ENCODE data around the gene RPTOR.

The RPTOR gene

GRCh38 chr17:80881306-80881705, 336.7 kb downstream of the RPTOR start:
- H3K4me3 ChIP-seq (ENCODE audit: low read depth, low read length) = no peak overlapping the region
- ChIA-PET POLR2A (no interaction called here), CTCF (interaction anchor here (1.0 to 3.3 kb wide), 3 partner anchors 16 to 454 kb away, joined by 3 to 17 read pairs (median 3); no protein-coding TSS in a partner anchor)
- no peak for DNase-seq (ENCODE audit: low read depth, low spot score)
- TF ChIP-seq, protein P1, sequence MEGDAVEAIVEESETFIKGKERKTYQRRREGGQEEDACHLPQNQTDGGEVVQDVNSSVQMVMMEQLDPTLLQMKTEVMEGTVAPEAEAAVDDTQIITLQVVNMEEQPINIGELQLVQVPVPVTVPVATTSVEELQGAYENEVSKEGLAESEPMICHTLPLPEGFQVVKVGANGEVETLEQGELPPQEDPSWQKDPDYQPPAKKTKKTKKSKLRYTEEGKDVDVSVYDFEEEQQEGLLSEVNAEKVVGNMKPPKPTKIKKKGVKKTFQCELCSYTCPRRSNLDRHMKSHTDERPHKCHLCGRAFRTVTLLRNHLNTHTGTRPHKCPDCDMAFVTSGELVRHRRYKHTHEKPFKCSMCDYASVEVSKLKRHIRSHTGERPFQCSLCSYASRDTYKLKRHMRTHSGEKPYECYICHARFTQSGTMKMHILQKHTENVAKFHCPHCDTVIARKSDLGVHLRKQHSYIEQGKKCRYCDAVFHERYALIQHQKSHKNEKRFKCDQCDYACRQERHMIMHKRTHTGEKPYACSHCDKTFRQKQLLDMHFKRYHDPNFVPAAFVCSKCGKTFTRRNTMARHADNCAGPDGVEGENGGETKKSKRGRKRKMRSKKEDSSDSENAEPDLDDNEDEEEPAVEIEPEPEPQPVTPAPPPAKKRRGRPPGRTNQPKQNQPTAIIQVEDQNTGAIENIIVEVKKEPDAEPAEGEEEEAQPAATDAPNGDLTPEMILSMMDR (IDR thresholded peaks at IDR 0.05; ENCODE audit: insufficient read depth, low read length, missing control alignments) = no peak

DNA sequence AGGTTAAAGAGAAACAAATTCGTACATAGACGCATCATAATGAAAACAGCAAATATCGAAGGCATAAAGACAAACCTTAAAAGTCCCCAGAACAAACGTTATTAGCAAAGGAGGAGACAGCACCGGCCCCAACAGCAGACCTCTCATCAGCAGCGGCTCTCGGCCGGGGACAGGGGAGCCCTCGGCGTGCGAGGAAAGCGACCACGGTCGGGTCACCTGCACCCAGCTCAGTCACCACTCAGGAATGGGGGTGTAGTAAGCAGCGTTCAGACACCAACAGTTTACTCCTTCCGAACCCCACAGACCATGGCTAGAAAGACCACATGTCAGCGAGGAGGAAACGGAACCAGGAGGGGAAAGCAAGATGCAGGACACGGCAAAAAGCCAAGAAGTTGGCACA, 337.7 kb downstream of the RPTOR start:
- CTCF ChIA-PET = interaction anchor here (1.0 to 3.3 kb wide), 2 partner anchors 17 to 455 kb away, joined by 3 to 17 read pairs; no protein-coding TSS in a partner anchor
- POLR2A ChIA-PET = no interaction called here
- DNase-seq (ENCODE audit: low read depth, low spot score) = no peak

GRCh38 chr17:80882926-80883685, 338.5 kb downstream of the RPTOR start:
- CTCF ChIA-PET = no interaction called here
- H3K4me3 ChIP-seq (ENCODE audit: low read depth, low read length) = no peak overlapping the region
- POLR2A ChIA-PET = no interaction called here
- DNase-seq (ENCODE audit: low read depth, low spot score) = no peak
- TF ChIP-seq, protein P1 (IDR thresholded peaks at IDR 0.05; ENCODE audit: insufficient read depth, low read length, missing control alignments) = no peak

More for the DNA sequence above, 337.7 kb downstream of the RPTOR start:
- H3K4me3 ChIP-seq (ENCODE audit: low read depth, low read length) = no peak overlapping the region
- TF ChIP-seq, protein P1 (IDR thresholded peaks at IDR 0.05; ENCODE audit: insufficient read depth, low read length, missing control alignments) = no peak

GRCh38 chr17:80883831-80884735, 339.4 kb downstream of the RPTOR start:
- CTCF ChIA-PET = no interaction called here
- H3K4me3 ChIP-seq (ENCODE audit: low read depth, low read length) = no peak overlapping the region
- POLR2A ChIA-PET = interaction anchor here (0.6 kb wide), 1 partner anchor 496 kb away, joined by 3 read pairs; no protein-coding TSS in a partner anchor
- TF ChIP-seq, protein P1 (IDR thresholded peaks at IDR 0.05; ENCODE audit: insufficient read depth, low read length, missing control alignments) = no peak
- no peak for DNase-seq (ENCODE audit: low read depth, low spot score)

DNA sequence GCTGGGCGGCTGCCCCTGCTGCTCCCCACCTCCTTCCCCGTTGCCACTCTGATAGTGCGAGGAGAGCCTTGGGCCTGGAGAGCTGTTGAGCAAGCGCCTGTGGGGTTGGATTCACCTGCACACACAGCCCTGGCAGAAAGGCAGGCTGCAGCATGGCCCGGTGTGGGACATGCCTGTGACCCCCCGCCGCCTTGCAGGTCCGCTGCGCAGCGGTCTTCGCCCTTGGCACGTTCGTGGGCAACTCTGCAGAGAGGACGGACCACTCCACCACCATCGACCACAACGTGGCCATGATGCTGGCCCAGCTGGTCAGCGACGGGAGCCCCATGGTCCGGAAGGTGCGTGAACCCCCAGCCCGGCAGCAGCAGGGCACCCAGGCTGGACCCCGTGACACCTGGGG, 340.2 kb downstream of the RPTOR start:
- POLR2A ChIA-PET = interaction anchor here (0.6 kb wide), 1 partner anchor 497 kb away, joined by 3 read pairs; no protein-coding TSS in a partner anchor
- CTCF ChIA-PET = no interaction called here
- TF ChIP-seq, protein P1 (IDR thresholded peaks at IDR 0.05; ENCODE audit: insufficient read depth, low read length, missing control alignments) = no peak
- no peak for DNase-seq (ENCODE audit: low read depth, low spot score)
- H3K4me3 ChIP-seq (ENCODE audit: low read depth, low read length) = no peak overlapping the region
